NT2/D1 (cell line): ENCODE data around the gene TMEM52.

Experiments used
- DNase-seq: peaks from one replicate; pipeline ENCODE4 v3.0.0-alpha.2; 2011; ENCODE audit warnings: low read depth, low spot score
- H3K27me3 ChIP-seq: 2 replicates; pipeline ENCODE4 v1.6.0; 2011; ENCODE audit warnings: mild to moderate bottlenecking; ENCODE audit not compliant: insufficient read length, insufficient read depth
- H3K36me3 ChIP-seq: 2 replicates; pipeline ENCODE4 v1.6.1; 2011; ENCODE audit warnings: mild to moderate bottlenecking, low read length, mixed read lengths; ENCODE audit not compliant: insufficient read depth, insufficient read length
- H3K4me1 ChIP-seq: 2 replicates; pipeline ENCODE4 v1.5.1; 2011; ENCODE audit not compliant: insufficient read depth, insufficient read length
- H3K4me3 ChIP-seq: 2 replicates; pipeline ENCODE4 v1.5.1; 2011; ENCODE audit warnings: low read depth; ENCODE audit not compliant: insufficient read length
- H3K9ac ChIP-seq: 2 replicates; pipeline ENCODE4 v1.6.0; 2011; ENCODE audit warnings: low read depth; ENCODE audit not compliant: insufficient read length
- H3K9me3 ChIP-seq: 2 replicates; pipeline ENCODE4 v1.5.1; 2011; ENCODE audit warnings: mild to moderate bottlenecking, low read length; ENCODE audit not compliant: insufficient read depth
- SUZ12 ChIP-seq: IDR thresholded peaks from 2 replicates; pipeline ENCODE4 v1.6.1; 2011; ENCODE audit not compliant: insufficient read length, insufficient read depth; ENCODE audit errors: extremely low read depth
- YY1 ChIP-seq: IDR thresholded peaks from 2 replicates; pipeline ENCODE4 v1.6.1; 2011; ENCODE audit not compliant: insufficient read length, insufficient read depth
- ZNF274 ChIP-seq: IDR thresholded peaks from 2 replicates; pipeline ENCODE4 v1.6.1; 2011; ENCODE audit warnings: mild to moderate bottlenecking, low read depth, low read length

TMEM52 gene

GRCh38 chr1:1955621-1956094 lies 36.6 kb upstream of the TMEM52 start:
- no peaks in the 10 kb centered on the region for H3K27me3 ChIP-seq
- H3K4me3 ChIP-seq = no peak overlapping the region

GRCh38 chr1:1954831-1955441 lies 35.9 kb upstream of the TMEM52 start:
- Histone ChIP-seq H3K9me3 (0 out of 2 replicates have a peak, but pooled peaks cover 5% of the 10 kb centered on the region), H3K27me3 (no peaks in the 10 kb centered on the region), H3K9ac (no peak overlapping the region), H3K36me3 (no peaks in the 10 kb centered on the region), H3K4me3 (no peak overlapping the region), H3K4me1 (peaks cover 9% of the 10 kb centered on the region)
- TF ChIP-seq ZNF274 (no peak), YY1 (no peak), SUZ12 (no peak)
- no peak for DNase-seq

More at GRCh38 chr1:1955621-1956094, 36.6 kb upstream of the TMEM52 start:
- Histone ChIP-seq H3K36me3 (no peaks in the 10 kb centered on the region), H3K4me1 (peaks cover 9% of the 10 kb centered on the region), H3K9ac (no peak overlapping the region), H3K9me3 (0 out of 2 replicates have a peak, but pooled peaks cover 5% of the 10 kb centered on the region)
- TF ChIP-seq ZNF274 (no peak), YY1 (no peak), SUZ12 (no peak)
- DNase-seq = no peak

GRCh38 chr1:1954015-1954414 lies 34.9 kb upstream of the TMEM52 start:
- Histone ChIP-seq H3K9ac (no peak overlapping the region), H3K36me3 (no peaks in the 10 kb centered on the region), H3K27me3 (no peaks in the 10 kb centered on the region), H3K9me3 (0 out of 2 replicates have a peak, but pooled peaks cover 5% of the 10 kb centered on the region), H3K4me3 (no peak overlapping the region), H3K4me1 (peaks cover 9% of the 10 kb centered on the region)
- TF ChIP-seq SUZ12 = no peak
- no peak for TF ChIP-seq YY1
- no peak for TF ChIP-seq ZNF274
- DNase-seq = no peak

- DNase-seq = no peak
- Histone ChIP-seq H3K9ac (no peak overlapping the region), H3K27me3 (no peaks in the 10 kb centered on the region), H3K9me3 (0 out of 2 replicates have a peak, but pooled peaks cover 5% of the 10 kb centered on the region), H3K36me3 (no peaks in the 10 kb centered on the region), H3K4me3 (no peak overlapping the region), H3K4me1 (peaks cover 4% of the 10 kb centered on the region)
- TF ChIP-seq YY1 (no peak), SUZ12 (no peak), ZNF274 (no peak)
Observed at GRCh38 chr1:1950940-1951339, 31.9 kb upstream of the TMEM52 start.

DNA sequence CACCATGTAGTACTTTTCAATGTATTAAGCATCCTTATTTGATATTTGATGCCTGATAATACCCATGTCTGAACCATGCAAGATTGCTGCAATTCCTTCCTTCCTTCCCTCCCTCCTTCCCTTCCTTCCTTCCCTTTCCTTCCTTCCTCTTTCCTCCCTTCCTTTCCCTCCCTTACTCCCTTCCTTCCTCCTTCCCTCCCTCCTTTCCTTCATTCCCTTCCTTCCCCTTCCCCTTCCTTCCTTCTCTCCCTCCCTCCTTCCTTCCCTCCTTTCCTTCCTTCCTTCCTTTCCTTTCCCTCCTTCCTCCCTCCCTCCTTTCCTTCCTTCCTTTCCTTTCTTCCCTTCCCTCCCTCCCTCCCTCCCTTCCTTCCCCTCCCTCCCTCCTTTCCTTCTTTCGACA lies 29.7 kb upstream of the TMEM52 start:
- H3K4me1 ChIP-seq = peaks cover under 1% of the 10 kb centered on the region
- no peak overlapping the region for H3K4me3 ChIP-seq
- TF ChIP-seq YY1 (no peak), ZNF274 (no peak), SUZ12 (no peak)
- no peak overlapping the region for H3K9ac ChIP-seq
- no peak for DNase-seq
- 0 out of 2 replicates have a peak, but pooled peaks cover 5% of the 10 kb centered on the region for H3K9me3 ChIP-seq
- no peaks in the 10 kb centered on the region for H3K36me3 ChIP-seq
- H3K27me3 ChIP-seq = peaks cover 2% of the 10 kb centered on the region

- Histone ChIP-seq H3K36me3 (no peaks in the 10 kb centered on the region), H3K9me3 (0 out of 2 replicates have a peak, but pooled peaks cover 5% of the 10 kb centered on the region)
Observed at GRCh38 chr1:1947493-1947892, 28.4 kb upstream of the TMEM52 start.

GRCh38 chr1:1946540-1946939 lies 27.5 kb upstream of the TMEM52 start:
- Histone ChIP-seq H3K9me3 (0 out of 2 replicates have a peak, but pooled peaks cover 5% of the 10 kb centered on the region), H3K36me3 (no peaks in the 10 kb centered on the region), H3K4me1 (peaks cover 13% of the 10 kb centered on the region), H3K9ac (no peak overlapping the region), H3K27me3 (peaks cover 2% of the 10 kb centered on the region), H3K4me3 (no peak overlapping the region)
- TF ChIP-seq SUZ12 (no peak), YY1 (no peak), ZNF274 (no peak)
- DNase-seq = no peak

More at GRCh38 chr1:1947493-1947892, 28.4 kb upstream of the TMEM52 start:
- H3K9ac ChIP-seq = no peak overlapping the region
- no peak for DNase-seq
- no peak for TF ChIP-seq SUZ12
- TF ChIP-seq YY1 = no peak
- TF ChIP-seq ZNF274 = no peak
- peaks cover 12% of the 10 kb centered on the region for H3K4me1 ChIP-seq
- H3K27me3 ChIP-seq = peaks cover 2% of the 10 kb centered on the region
- H3K4me3 ChIP-seq = no peak overlapping the region
